ENCODE results near the gene UPK3A.

The UPK3A gene

GRCh38 chr22:45268958-45269844 is 15.5 kb upstream of the UPK3A start:
- Histone ChIP-seq H2AK5ac (ENCODE audit: low read depth, low read length) (peak overlapping the region; percentile 92), H3K79me1 (ENCODE audit: low read depth, low read length) (peaks cover 1% of the 10 kb centered on the region), H2BK12ac (ENCODE audit: low read length) (peak overlapping the region; percentile 58), H4K8ac (ENCODE audit: low read depth, low read length) (no peak overlapping the region), H2BK15ac (ENCODE audit: low read length) (peak overlapping the region; percentile 96), H3K14ac (ENCODE audit: low read length) (peak overlapping the region; percentile 89), H3K9me3 (replicated peaks in 1 of 2; ENCODE audit: control insufficient read depth in 2 of 2, insufficient read depth in 1 of 2, low read depth in 1 of 2, low read length in 2 of 2) (no peaks in the 10 kb centered on the region), H2BK120ac (ENCODE audit: low read depth, low read length) (peak overlapping the region; percentile 81), H2AFZ (ENCODE audit: low read length) (peak overlapping the region; percentile 100), H4K91ac (ENCODE audit: low read depth, low read length, poor library complexity) (no peak overlapping the region), H2BK5ac (ENCODE audit: low read length) (peak overlapping the region; percentile 84), H3K4me1 (ENCODE audit: control insufficient read depth in 2 of 2, insufficient read depth in 1 of 2, low read depth in 1 of 2, low read length in 2 of 2) (peaks cover 5 to 11% of the 10 kb centered on the region in 2 donors), H3K4me3 (ENCODE audit: low read length in 2 of 2) (peak overlapping the region; percentile 64 to 82), H3K23ac (ENCODE audit: low read depth, low read length, poor library complexity) (no peak overlapping the region), H3K18ac (ENCODE audit: low read length) (peak overlapping the region; percentile 99), H3K27ac (replicated peaks; ENCODE audit: low read length) (peak overlapping the region; percentile 93), H3K4ac (ENCODE audit: low read length) (peak overlapping the region; percentile 37), H3K9ac (ENCODE audit: low read depth, low read length, poor library complexity) (peak overlapping the region; percentile 94), H3K27me3 (ENCODE audit: control insufficient read depth in 3 of 3, insufficient read depth in 3 of 3, low read depth in 1 of 3, low read length in 3 of 3) (peaks cover 0 to 45% (median 8%) of the 10 kb centered on the region in 3 experiments), H3K4me2 (ENCODE audit: insufficient read depth, low read length, poor library complexity, severe bottlenecking) (peak overlapping the region; percentile 91), H3K36me3 (replicated peaks in 1 of 2; ENCODE audit: control insufficient read depth in 2 of 2, insufficient read depth in 2 of 2, low read length in 2 of 2) (no peaks in the 10 kb centered on the region)
- peak; percentile 89 for DNase-seq (ENCODE audit: low spot score)
- no CpG with 5 or more reads among the region's 60 CpGs for WGBS, 2 donors (ENCODE audit: extremely low coverage in 2 of 2, insufficient read length in 2 of 2, insufficient replicate concordance in 1 of 2)

- no peak overlapping the region for H2BK5ac ChIP-seq (ENCODE audit: low read length)
- H3K18ac ChIP-seq (ENCODE audit: low read length): no peak overlapping the region
- H3K9ac ChIP-seq (ENCODE audit: low read depth, low read length, poor library complexity): no peak overlapping the region
- no peak overlapping the region for H3K4ac ChIP-seq (ENCODE audit: low read length)
- H3K9me3 ChIP-seq (replicated peaks in 1 of 2; ENCODE audit: control insufficient read depth in 2 of 2, insufficient read depth in 1 of 2, low read depth in 1 of 2, low read length in 2 of 2): no peaks in the 10 kb centered on the region
- no peaks in the 10 kb centered on the region for H3K36me3 ChIP-seq (replicated peaks in 1 of 2; ENCODE audit: control insufficient read depth in 2 of 2, insufficient read depth in 2 of 2, low read length in 2 of 2)
- H3K27me3 ChIP-seq (ENCODE audit: control insufficient read depth in 3 of 3, insufficient read depth in 3 of 3, low read depth in 1 of 3, low read length in 3 of 3): peaks cover 0 to 50% (median 8%) of the 10 kb centered on the region in 3 experiments
- no peak overlapping the region for H3K4me2 ChIP-seq (ENCODE audit: insufficient read depth, low read length, poor library complexity, severe bottlenecking)
- H3K14ac ChIP-seq (ENCODE audit: low read length): peak overlapping the region; percentile 32
- H3K4me3 ChIP-seq (ENCODE audit: low read length in 2 of 2): no peak overlapping the region
- no peak overlapping the region for H3K23ac ChIP-seq (ENCODE audit: low read depth, low read length, poor library complexity)
- H2AFZ ChIP-seq (ENCODE audit: low read length): no peak overlapping the region
- no peak overlapping the region for H2BK15ac ChIP-seq (ENCODE audit: low read length)
- no peak overlapping the region for H3K27ac ChIP-seq (replicated peaks; ENCODE audit: low read length)
- WGBS, 2 donors (ENCODE audit: extremely low coverage in 2 of 2, insufficient read length in 2 of 2, insufficient replicate concordance in 1 of 2): no CpG with 5 or more reads among the region's 16 CpGs
- no peak overlapping the region for H2BK120ac ChIP-seq (ENCODE audit: low read depth, low read length)
- H4K8ac ChIP-seq (ENCODE audit: low read depth, low read length): no peak overlapping the region
- H3K79me1 ChIP-seq (ENCODE audit: low read depth, low read length): peaks cover 1% of the 10 kb centered on the region
- DNase-seq (ENCODE audit: low spot score): no peak
- H3K4me1 ChIP-seq (ENCODE audit: control insufficient read depth in 2 of 2, insufficient read depth in 1 of 2, low read depth in 1 of 2, low read length in 2 of 2): peaks cover 5 to 11% of the 10 kb centered on the region in 2 donors
- H2AK5ac ChIP-seq (ENCODE audit: low read depth, low read length): peak overlapping the region; percentile 0
- peak overlapping the region; percentile 14 for H2BK12ac ChIP-seq (ENCODE audit: low read length)
- H4K91ac ChIP-seq (ENCODE audit: low read depth, low read length, poor library complexity): no peak overlapping the region
These were observed 14.4 kb upstream of the UPK3A start for GRCh38 chr22:45270095-45271020.

- no peak overlapping the region for H3K4ac ChIP-seq (ENCODE audit: low read length)
- H3K23ac ChIP-seq (ENCODE audit: low read depth, low read length, poor library complexity): no peak overlapping the region
- peaks cover 5 to 11% of the 10 kb centered on the region in 2 donors for H3K4me1 ChIP-seq (ENCODE audit: control insufficient read depth in 2 of 2, insufficient read depth in 1 of 2, low read depth in 1 of 2, low read length in 2 of 2)
- no peak overlapping the region for H3K4me2 ChIP-seq (ENCODE audit: insufficient read depth, low read length, poor library complexity, severe bottlenecking)
- H3K4me3 ChIP-seq (ENCODE audit: low read length in 2 of 2): no peak overlapping the region
- H4K91ac ChIP-seq (ENCODE audit: low read depth, low read length, poor library complexity): no peak overlapping the region
- peak overlapping the region; percentile 69 for H3K18ac ChIP-seq (ENCODE audit: low read length)
- no peaks in the 10 kb centered on the region for H3K36me3 ChIP-seq (replicated peaks in 1 of 2; ENCODE audit: control insufficient read depth in 2 of 2, insufficient read depth in 2 of 2, low read length in 2 of 2)
- no peak overlapping the region for H2AK5ac ChIP-seq (ENCODE audit: low read depth, low read length)
- DNase-seq (ENCODE audit: low spot score): no peak
- no peaks in the 10 kb centered on the region for H3K9me3 ChIP-seq (replicated peaks in 1 of 2; ENCODE audit: control insufficient read depth in 2 of 2, insufficient read depth in 1 of 2, low read depth in 1 of 2, low read length in 2 of 2)
- no peak overlapping the region for H2BK12ac ChIP-seq (ENCODE audit: low read length)
- H2BK15ac ChIP-seq (ENCODE audit: low read length): no peak overlapping the region
- no peak overlapping the region for H3K9ac ChIP-seq (ENCODE audit: low read depth, low read length, poor library complexity)
- no peak overlapping the region for H2BK120ac ChIP-seq (ENCODE audit: low read depth, low read length)
- no CpG with 5 or more reads among the region's 13 CpGs for WGBS, 2 donors (ENCODE audit: extremely low coverage in 2 of 2, insufficient read length in 2 of 2, insufficient replicate concordance in 1 of 2)
- H4K8ac ChIP-seq (ENCODE audit: low read depth, low read length): no peak overlapping the region
- peaks cover 0 to 55% (median 8%) of the 10 kb centered on the region in 3 experiments for H3K27me3 ChIP-seq (ENCODE audit: control insufficient read depth in 3 of 3, insufficient read depth in 3 of 3, low read depth in 1 of 3, low read length in 3 of 3)
- H3K79me1 ChIP-seq (ENCODE audit: low read depth, low read length): peaks cover 1% of the 10 kb centered on the region
- H2BK5ac ChIP-seq (ENCODE audit: low read length): no peak overlapping the region
- no peak overlapping the region for H3K27ac ChIP-seq (replicated peaks; ENCODE audit: low read length)
- no peak overlapping the region for H3K14ac ChIP-seq (ENCODE audit: low read length)
- H2AFZ ChIP-seq (ENCODE audit: low read length): no peak overlapping the region
These were observed 13.0 kb upstream of the UPK3A start for GRCh38 chr22:45271667-45272201.

All from neuronal stem cell (in vitro differentiated cells).